A673 (cell line): ENCODE data around the gene RHOB. TPM values are rescaled to one million over a fixed set of nuclear protein-coding genes. Genes with fewer than 3 reads are reported as not detected.
"Not testable (repeated sequence)": the region's sequence is repeated elsewhere in the genome, so short reads cannot be mapped to it uniquely, and the experiment has no call there.

Experiments used
- BruUV-seq: library from RNA; stranded (reverse); fragments of 400-500 nt; replicated peaks from 2 replicates; lab custom pipeline; 2021; lab: Mats Ljungman, UMichigan
- CTCF ChIA-PET: fragments of 300-600 bp; sonication (Branson Sonifier 250); formaldehyde crosslinking; loops from one replicate; lab custom pipeline; 2022; ENCODE audit warnings: antibody characterized with exemption; lab: Charles Lee
- POLR2A ChIA-PET: fragments of 300-600 bp; sonication (Branson Sonifier 250); formaldehyde crosslinking; loops from one replicate; lab custom pipeline; 2022; ENCODE audit warnings: antibody characterized with exemption; ENCODE audit not compliant: low non-redundant PET; lab: Charles Lee
- DNase-seq: peaks from one replicate; pipeline ENCODE4 v3.0.0-alpha.2; 2015; ENCODE audit warnings: low spot score
- H3K27ac ChIP-seq: fragments of 200-600 bp; sonication (generic); 2 replicates; pipeline ENCODE4 v1.5.1; 2016; ENCODE audit warnings: mixed run types, low read depth, mild to moderate bottlenecking, mixed read lengths, antibody characterized with exemption, low read length; ENCODE audit not compliant: poor library complexity, severe bottlenecking
- H3K27me3 ChIP-seq: fragments of 200-600 bp; sonication (generic); replicated peaks from 2 replicates; pipeline ENCODE4 v1.6.1; 2017; ENCODE audit warnings: mixed run types, low read depth, mild to moderate bottlenecking, mixed read lengths, antibody characterized with exemption, low read length; ENCODE audit not compliant: insufficient read depth, poor library complexity
- H3K36me3 ChIP-seq: fragments of 200-600 bp; sonication (generic); 2 replicates; pipeline ENCODE4 v1.6.1; 2016; ENCODE audit warnings: mixed run types, mild to moderate bottlenecking, mixed read lengths, antibody characterized with exemption, low read length; ENCODE audit not compliant: insufficient read depth, poor library complexity, severe bottlenecking
- H3K4me1 ChIP-seq: fragments of 200-600 bp; sonication (generic); 2 replicates; pipeline ENCODE4 v1.6.1; 2017; ENCODE audit warnings: mixed run types, mild to moderate bottlenecking, mixed read lengths, antibody characterized with exemption, low read length; ENCODE audit not compliant: insufficient read depth, poor library complexity, severe bottlenecking
- H3K4me3 ChIP-seq: fragments of 200-600 bp; sonication (generic); 2 replicates; pipeline ENCODE4 v1.5.1; 2016; ENCODE audit warnings: low read depth, mixed run types, mild to moderate bottlenecking, mixed read lengths, low read length; ENCODE audit not compliant: poor library complexity, severe bottlenecking
- H3K9me3 ChIP-seq: fragments of 200-600 bp; sonication (generic); 2 replicates; pipeline ENCODE4 v1.6.1; 2016; ENCODE audit warnings: mixed run types, low read depth, mild to moderate bottlenecking, mixed read lengths, antibody characterized with exemption, low read length; ENCODE audit not compliant: poor library complexity, severe bottlenecking
- CTCF ChIP-seq: fragments of 300-800, 200-600 bp; sonication (generic); conservative IDR thresholded peaks from 2 replicates; pipeline ENCODE4 v1.5.1; 2017; ENCODE audit warnings: low read depth, mild to moderate bottlenecking, antibody characterized with exemption, low read length, moderate library complexity, mixed read lengths
- EZH2 ChIP-seq: fragments of 200-600 bp; sonication (generic); IDR thresholded peaks from 2 replicates; pipeline ENCODE4 v1.6.1; 2017; ENCODE audit warnings: borderline replicate concordance, low read depth, mild to moderate bottlenecking, mixed read lengths, antibody characterized with exemption, low read length; ENCODE audit not compliant: poor library complexity, severe bottlenecking
- intact Hi-C: fragments of 100-400 bp; cut with micrococcal nuclease; formaldehyde crosslinking; loops from one replicate; pipeline ENCODE4 v1.10.0; 2022; ENCODE audit not compliant: unreplicated experiment
- total RNA-seq: library from RNA; stranded (reverse); gene quantifications from 2 replicates; pipeline ENCODE4 v1.2.3, GENCODE V29; 2021

RHOB gene
- total RNA-seq, 1 experiment from 2014 or later: 31.5 TPM

DNA sequence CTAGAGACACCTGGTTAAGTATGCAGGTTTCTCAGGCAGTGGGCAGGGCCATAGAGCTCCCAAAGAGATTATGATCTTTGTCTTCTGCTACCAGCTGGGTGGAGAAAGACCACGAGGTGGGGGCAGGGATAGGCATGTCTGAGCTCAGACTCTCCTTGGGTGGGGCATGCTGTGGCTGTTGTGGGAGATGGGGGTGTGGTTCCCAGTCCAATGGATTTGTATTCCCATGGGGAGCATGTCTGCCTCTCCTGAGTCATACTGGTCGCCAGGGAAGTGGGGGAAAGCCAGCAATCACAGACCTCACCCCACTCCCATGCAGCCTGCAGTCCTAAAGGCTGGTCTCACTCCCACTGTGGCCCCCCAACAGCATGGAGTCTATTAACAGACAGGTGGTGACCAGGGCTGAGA is 31.4 kb upstream of the RHOB start:
- Histone ChIP-seq H3K27ac (no peak overlapping the region), H3K4me1 (no peaks in the 10 kb centered on the region), H3K9me3 (no peaks in the 10 kb centered on the region), H3K27me3 (no peaks in the 10 kb centered on the region), H3K4me3 (no peak overlapping the region), H3K36me3 (no peaks in the 10 kb centered on the region)
- ChIA-PET POLR2A (no interaction called here), CTCF (no interaction called here)
- TF ChIP-seq CTCF (no peak), EZH2 (no peak)
- intact Hi-C loops: no loop called here
- no TSS peak for BruUV-seq
- DNase-seq: peak; percentile 17

GRCh38 chr2:20416723-20417122 is 30.2 kb upstream of the RHOB start:
- intact Hi-C loops: no loop called here
- ChIA-PET POLR2A (no interaction called here), CTCF (no interaction called here)
- no peaks in the 10 kb centered on the region for H3K27me3 ChIP-seq
- H3K4me1 ChIP-seq: no peaks in the 10 kb centered on the region
- no peak overlapping the region for H3K27ac ChIP-seq
- TF ChIP-seq EZH2 (no peak), CTCF (no peak)
- no TSS peak for BruUV-seq
- no peaks in the 10 kb centered on the region for H3K9me3 ChIP-seq
- DNase-seq: no peak
- H3K4me3 ChIP-seq: no peak overlapping the region
- H3K36me3 ChIP-seq: no peaks in the 10 kb centered on the region

DNA sequence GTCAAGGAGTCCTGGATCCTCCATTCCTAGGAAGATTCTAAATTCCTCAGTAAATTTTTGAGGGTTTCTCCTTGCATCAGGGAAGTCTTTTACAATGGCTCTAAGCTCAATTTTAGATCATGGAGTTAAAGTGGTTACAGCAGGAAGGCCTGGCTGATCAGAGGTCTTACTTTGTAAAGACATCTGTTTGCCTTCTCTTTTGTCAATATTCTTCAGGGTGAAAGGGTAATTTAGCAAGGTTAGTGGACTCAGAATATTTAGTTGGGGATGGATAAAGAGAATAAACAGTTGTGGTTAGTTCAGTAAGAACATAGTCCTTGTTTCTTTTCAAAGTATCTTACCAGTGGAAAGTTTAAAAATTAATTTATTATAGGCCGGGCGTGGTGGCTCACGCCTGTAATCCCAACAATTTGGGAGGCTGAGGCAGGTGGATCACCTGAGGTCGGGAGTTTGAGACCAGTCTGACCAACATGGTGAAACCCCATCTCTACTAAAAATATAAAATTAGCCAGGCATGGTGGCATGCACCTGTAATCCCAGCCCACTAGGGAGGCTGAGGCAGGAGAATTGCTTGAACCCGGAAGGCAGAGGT is 29.5 kb upstream of the RHOB start:
- intact Hi-C loops, H3K9me3 ChIP-seq, H3K27ac ChIP-seq, H3K4me3 ChIP-seq, DNase-seq, CTCF ChIA-PET, H3K4me1 ChIP-seq, POLR2A ChIA-PET, H3K36me3 ChIP-seq, BruUV-seq, H3K27me3 ChIP-seq: not testable (repeated sequence)

GRCh38 chr2:20418519-20418918 is 28.4 kb upstream of the RHOB start:
- intact Hi-C loops: no loop called here
- no peaks in the 10 kb centered on the region for H3K4me1 ChIP-seq
- H3K9me3 ChIP-seq: no peaks in the 10 kb centered on the region
- no TSS peak for BruUV-seq
- H3K4me3 ChIP-seq: no peak overlapping the region
- CTCF ChIA-PET: no interaction called here
- H3K27ac ChIP-seq: no peak overlapping the region
- TF ChIP-seq CTCF: no peak
- TF ChIP-seq EZH2: no peak
- H3K36me3 ChIP-seq: no peaks in the 10 kb centered on the region
- H3K27me3 ChIP-seq: no peaks in the 10 kb centered on the region
- no peak for DNase-seq
- POLR2A ChIA-PET: no interaction called here
